Tibial artery (tissue), 4 donors: ENCODE data around the gene PPFIA2.

ENCODE experiments used
- DNase-seq, 2 donors: peaks; one replicate each; pipeline ENCODE4 v3.0.0-alpha.2; 2019
- H3K27ac ChIP-seq, 2 donors: fragments of 200-600 bp; sonication (generic) in 1 of 2; 1 replicate in 1 of 2; 2 replicates in 1 of 2; pipeline ENCODE4 v1.5.1; 2018 to 2019; ENCODE audit warnings: mild to moderate bottlenecking in 1 of 2
- H3K27me3 ChIP-seq, 2 donors: fragments of 200-600 bp; sonication (generic) in 1 of 2; one replicate each; pipeline versions ENCODE4 v1.5.1 to v1.6.0; 2016 to 2019
- H3K36me3 ChIP-seq, 3 donors: fragments of 200-600 bp; sonication (generic) in 2 of 3; one replicate each; pipeline ENCODE4 v1.5.1; 2016 to 2019; ENCODE audit warnings: mild to moderate bottlenecking in 2 of 3
- H3K4me1 ChIP-seq, 4 donors: fragments of 200-600 bp; sonication (generic) in 2 of 4; 1 replicate in 3 of 4; 2 replicates in 1 of 4; pipeline ENCODE4 v1.5.1; 2016 to 2019
- H3K4me3 ChIP-seq, 2 donors: fragments of 200-600 bp; sonication (generic) in 1 of 2; 1 replicate in 1 of 2; 2 replicates in 1 of 2; pipeline ENCODE4 v1.5.1; 2018 to 2019; ENCODE audit warnings: mild to moderate bottlenecking in 2 of 2
- H3K9me3 ChIP-seq, 3 donors: fragments of 200-600 bp; sonication (generic) in 1 of 3; one replicate each; pipeline ENCODE4 v1.5.1; 2016 to 2019
- intact Hi-C: fragments of 100-400 bp; cut with DNase I; formaldehyde crosslinking; loops from one replicate; pipeline ENCODE4 v1.15.0; 2023; ENCODE audit warnings: low total_unique reads
- TF ChIP-seq, protein P1 (sequence below), 2 experiments: fragments of 200-600 bp in 1 of 2; fragments of 450-650 bp in 1 of 2; IDR thresholded peaks; one replicate each; pipeline ENCODE4 v1.5.1; 2017 to 2019; ENCODE audit warnings: antibody characterized with exemption in 2 of 2, mild to moderate bottlenecking in 1 of 2, moderate library complexity in 1 of 2

The PPFIA2 gene

DNA sequence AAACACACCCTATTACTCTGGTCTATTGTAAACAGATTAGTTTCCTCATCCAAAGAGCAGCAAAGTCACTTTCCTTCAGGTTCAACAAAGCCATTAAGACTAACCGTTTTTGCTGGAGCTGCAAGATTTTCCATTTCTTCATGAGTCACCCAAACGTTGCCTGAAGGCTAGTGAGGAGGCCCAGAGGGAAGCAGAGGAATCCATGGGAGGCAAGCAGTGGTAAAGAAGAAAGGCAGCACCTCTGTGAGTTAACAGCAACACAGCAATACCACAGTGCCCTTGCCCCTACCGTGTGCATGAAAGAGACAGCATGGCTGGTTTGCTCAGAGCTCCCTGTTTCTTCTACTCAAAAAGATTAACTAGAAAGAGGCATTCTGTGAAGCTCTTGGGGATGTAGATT lies 475.0 kb downstream of the PPFIA2 start:
- intact Hi-C loops = no loop called here
- no peak overlapping the region for H3K27ac ChIP-seq

GRCh38 chr12:81274637-81275529 lies 484.3 kb downstream of the PPFIA2 start:
- intact Hi-C loops = no loop called here
- TF ChIP-seq, protein P1, sequence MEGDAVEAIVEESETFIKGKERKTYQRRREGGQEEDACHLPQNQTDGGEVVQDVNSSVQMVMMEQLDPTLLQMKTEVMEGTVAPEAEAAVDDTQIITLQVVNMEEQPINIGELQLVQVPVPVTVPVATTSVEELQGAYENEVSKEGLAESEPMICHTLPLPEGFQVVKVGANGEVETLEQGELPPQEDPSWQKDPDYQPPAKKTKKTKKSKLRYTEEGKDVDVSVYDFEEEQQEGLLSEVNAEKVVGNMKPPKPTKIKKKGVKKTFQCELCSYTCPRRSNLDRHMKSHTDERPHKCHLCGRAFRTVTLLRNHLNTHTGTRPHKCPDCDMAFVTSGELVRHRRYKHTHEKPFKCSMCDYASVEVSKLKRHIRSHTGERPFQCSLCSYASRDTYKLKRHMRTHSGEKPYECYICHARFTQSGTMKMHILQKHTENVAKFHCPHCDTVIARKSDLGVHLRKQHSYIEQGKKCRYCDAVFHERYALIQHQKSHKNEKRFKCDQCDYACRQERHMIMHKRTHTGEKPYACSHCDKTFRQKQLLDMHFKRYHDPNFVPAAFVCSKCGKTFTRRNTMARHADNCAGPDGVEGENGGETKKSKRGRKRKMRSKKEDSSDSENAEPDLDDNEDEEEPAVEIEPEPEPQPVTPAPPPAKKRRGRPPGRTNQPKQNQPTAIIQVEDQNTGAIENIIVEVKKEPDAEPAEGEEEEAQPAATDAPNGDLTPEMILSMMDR (IDR thresholded peaks at IDR 0.05) = no peak

More for the DNA sequence above, 475.0 kb downstream of the PPFIA2 start:
- TF ChIP-seq, protein P1 (IDR thresholded peaks at IDR 0.05) = no peak
- H3K36me3 ChIP-seq = peaks cover 0 to 10% (median 0%) of the 10 kb centered on the region in 3 donors
- no peaks in the 10 kb centered on the region for H3K9me3 ChIP-seq
- H3K27me3 ChIP-seq = no peaks in the 10 kb centered on the region
- H3K4me1 ChIP-seq = no peaks in the 10 kb centered on the region
- no peak for DNase-seq
- H3K4me3 ChIP-seq = no peak overlapping the region

GRCh38 chr12:81270385-81270784 lies 488.8 kb downstream of the PPFIA2 start:
- no peaks in the 10 kb centered on the region for H3K36me3 ChIP-seq
- intact Hi-C loops = no loop called here
- H3K27me3 ChIP-seq = no peaks in the 10 kb centered on the region
- no peak overlapping the region for H3K27ac ChIP-seq
- no peaks in the 10 kb centered on the region for H3K4me1 ChIP-seq
- H3K4me3 ChIP-seq = no peak overlapping the region
- TF ChIP-seq, protein P1 (IDR thresholded peaks at IDR 0.05) = no peak
- H3K9me3 ChIP-seq = no peaks in the 10 kb centered on the region
- DNase-seq = no peak

More at GRCh38 chr12:81274637-81275529, 484.3 kb downstream of the PPFIA2 start:
- no peak overlapping the region for H3K27ac ChIP-seq
- no peaks in the 10 kb centered on the region for H3K36me3 ChIP-seq
- H3K27me3 ChIP-seq = no peaks in the 10 kb centered on the region
- no peak for DNase-seq
- no peaks in the 10 kb centered on the region for H3K9me3 ChIP-seq
- no peaks in the 10 kb centered on the region for H3K4me1 ChIP-seq
- no peak overlapping the region for H3K4me3 ChIP-seq

- peaks cover 0 to 4% (median 0%) of the 10 kb centered on the region in 3 donors for H3K36me3 ChIP-seq
- DNase-seq = no peak
- TF ChIP-seq, protein P1 (IDR thresholded peaks at IDR 0.05) = no peak
- no peaks in the 10 kb centered on the region for H3K4me1 ChIP-seq
- H3K27ac ChIP-seq = no peak overlapping the region
- no peaks in the 10 kb centered on the region for H3K27me3 ChIP-seq
- intact Hi-C loops = no loop called here
- no peaks in the 10 kb centered on the region for H3K9me3 ChIP-seq
- H3K4me3 ChIP-seq = no peak overlapping the region
Measured at GRCh38 chr12:81263072-81263471, 496.1 kb downstream of the PPFIA2 start.

DNA sequence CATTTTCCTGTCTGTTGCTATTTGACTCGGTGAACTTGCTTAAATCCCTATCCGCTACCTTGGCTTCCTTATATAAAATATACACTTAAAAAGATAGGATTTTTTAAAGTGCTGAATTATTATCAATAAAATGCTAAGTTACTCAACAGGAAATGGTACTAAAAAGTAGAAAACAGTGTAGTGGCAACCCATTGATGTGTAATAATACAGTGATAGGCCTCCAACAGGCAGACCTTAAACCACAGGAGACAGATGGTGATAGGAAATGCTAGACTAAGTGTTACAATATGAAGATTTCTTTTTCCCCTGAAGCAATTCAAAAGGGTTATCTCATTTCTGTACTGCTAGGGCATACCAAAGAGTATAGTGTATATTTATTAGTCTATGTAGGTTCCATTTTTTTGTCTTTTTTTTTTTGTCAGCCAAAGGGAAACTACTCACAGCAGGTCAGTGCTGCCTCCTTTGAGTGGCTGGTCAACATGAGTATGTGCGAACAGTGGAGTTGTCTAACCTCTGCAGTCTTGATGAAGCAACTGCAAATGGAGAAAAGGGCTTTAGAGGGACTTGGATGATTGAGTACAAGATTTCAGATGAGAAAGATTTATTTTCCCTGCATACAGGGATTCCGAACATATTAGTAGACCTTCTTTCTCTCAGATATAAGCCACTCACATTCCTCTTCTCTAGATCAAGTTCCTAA lies 497.5 kb downstream of the PPFIA2 start:
- TF ChIP-seq, protein P1 (IDR thresholded peaks at IDR 0.05) = no peak
- Histone ChIP-seq H3K4me3 (no peak overlapping the region), H3K27me3 (no peaks in the 10 kb centered on the region), H3K9me3 (no peaks in the 10 kb centered on the region), H3K4me1 (no peaks in the 10 kb centered on the region), H3K27ac (no peak overlapping the region), H3K36me3 (peaks cover 0 to 4% (median 0%) of the 10 kb centered on the region in 3 donors)
- intact Hi-C loops = no loop called here
- no peak for DNase-seq
